Mucosa of gallbladder (tissue), 1 donor: Measurements from ENCODE around the gene TBATA. TPM values are rescaled to one million over a fixed set of nuclear protein-coding genes. Genes with fewer than 3 reads are reported as not detected.
A peak's percentile ranks its signal among the peaks of the same experiment; 100 is the strongest.
"Not testable (repeated sequence)": the region's sequence is repeated elsewhere in the genome, so short reads cannot be mapped to it uniquely, and the experiment has no call there.

Experiments
- DNase-seq: peaks from one replicate; pipeline ENCODE4 v3.0.0-alpha.2; 2020; ENCODE audit warnings: low spot score
- total RNA-seq: library from RNA; stranded (reverse); gene quantifications from one replicate; pipeline ENCODE4 v1.2.1, GENCODE V29; 2021
- donor health status: DM: no; HTN: no; CAD: no.

The TBATA gene
- total RNA-seq, 1 donor from 2014 or later = not detected

DNA sequence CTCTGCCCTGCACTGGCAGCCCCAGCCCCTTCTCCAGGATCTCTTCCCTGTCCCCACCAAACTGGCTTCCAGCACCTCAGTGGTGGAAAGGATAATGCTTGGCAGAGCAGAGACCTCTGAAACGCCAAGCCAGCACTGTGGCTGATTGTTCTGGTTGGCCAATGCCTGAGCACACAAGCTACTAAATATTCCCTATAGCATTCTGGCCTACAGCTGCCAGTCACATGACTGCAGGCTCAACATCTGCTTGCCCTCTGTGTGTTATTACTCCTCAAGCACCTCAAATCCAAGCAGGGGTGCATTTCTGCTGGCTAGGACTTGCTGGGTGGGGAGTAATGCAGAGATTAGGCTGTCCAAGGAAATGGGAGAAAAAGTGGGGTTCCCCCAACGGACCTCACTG is 6.1 kb downstream of the TBATA start:
- DNase-seq = no peak

DNA sequence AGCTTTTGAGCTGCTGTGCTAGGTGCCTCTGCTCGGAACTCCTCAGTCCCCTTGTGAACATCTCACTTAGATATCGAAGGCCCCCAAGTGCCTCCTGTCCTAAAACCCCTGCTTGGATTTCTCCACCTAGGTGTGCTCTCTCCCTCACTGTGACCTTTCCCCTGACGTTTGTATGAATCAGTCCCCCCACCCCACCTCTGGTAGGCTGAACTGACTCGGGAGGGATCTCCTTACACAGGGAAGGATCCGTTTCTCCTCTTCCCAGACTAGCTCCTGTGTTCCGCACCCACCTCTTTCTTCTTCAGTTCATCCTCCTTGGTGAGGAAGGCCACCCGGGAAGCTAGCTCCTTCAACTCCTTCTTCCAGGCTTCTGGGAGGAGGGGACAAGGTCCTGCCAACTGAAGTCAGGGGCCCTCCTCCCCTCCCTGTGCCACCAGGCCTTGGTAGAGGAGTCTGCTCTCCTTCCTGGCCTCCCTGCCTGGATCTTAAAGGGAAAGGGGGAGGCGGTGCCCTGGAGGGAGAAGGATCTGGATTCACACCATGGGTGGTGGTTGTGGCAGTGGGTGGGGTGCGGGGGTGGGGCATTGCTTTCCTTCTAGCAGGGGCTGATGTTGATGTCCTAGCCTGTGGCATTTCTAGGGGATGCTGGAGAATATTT is 6.8 kb downstream of the TBATA start:
- no peak for DNase-seq

GRCh38 chr10:70777063-70777875 is 7.9 kb downstream of the TBATA start:
- DNase-seq = no peak

- DNase-seq = no peak
Observed at GRCh38 chr10:70776455-70777005, 8.6 kb downstream of the TBATA start.

GRCh38 chr10:70775679-70776454 is 9.3 kb downstream of the TBATA start:
- DNase-seq = no peak

DNA sequence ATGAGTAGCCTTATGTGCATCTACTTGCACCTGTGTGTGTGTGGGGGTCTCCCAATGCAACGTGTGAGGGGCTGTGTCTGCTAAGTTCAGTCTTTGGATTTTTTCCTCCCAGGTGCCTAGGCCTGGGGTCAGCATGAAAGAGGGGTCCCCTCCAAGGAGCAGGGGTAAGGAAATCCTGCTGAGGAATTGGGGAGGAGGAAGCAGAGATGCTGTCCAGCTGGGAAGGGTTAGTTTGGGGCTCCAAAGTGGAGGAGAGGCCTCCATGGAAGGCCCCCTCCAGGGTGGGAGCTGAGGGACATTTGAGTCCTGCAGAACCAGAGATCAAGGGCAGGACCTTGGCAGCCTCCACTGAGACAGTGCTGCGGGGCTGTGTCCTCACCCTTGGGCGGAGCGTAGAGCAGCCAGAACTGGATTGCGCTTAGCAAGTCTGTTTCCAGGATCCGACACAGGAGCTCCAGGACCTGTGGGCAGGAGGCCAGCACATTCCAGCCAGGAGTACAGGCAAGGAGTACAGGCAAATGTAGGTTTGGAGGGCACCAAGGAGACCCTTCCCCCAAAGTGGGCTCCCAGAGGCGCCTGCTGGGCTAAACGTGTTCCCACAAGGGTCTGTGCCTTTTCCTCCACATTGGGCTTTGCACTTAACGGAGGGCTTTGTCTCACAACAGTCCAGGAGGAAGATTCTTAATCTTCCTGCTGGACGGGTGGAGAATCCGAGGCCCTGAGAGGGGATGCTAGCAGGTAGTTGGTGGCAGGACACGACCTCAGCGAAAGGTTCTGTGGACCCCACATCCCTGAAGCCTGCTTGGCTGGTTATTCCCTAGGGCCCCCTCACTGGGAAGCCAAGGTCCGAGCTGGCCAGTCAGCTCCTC is 10.1 kb downstream of the TBATA start:
- DNase-seq = peak; percentile 42

DNA sequence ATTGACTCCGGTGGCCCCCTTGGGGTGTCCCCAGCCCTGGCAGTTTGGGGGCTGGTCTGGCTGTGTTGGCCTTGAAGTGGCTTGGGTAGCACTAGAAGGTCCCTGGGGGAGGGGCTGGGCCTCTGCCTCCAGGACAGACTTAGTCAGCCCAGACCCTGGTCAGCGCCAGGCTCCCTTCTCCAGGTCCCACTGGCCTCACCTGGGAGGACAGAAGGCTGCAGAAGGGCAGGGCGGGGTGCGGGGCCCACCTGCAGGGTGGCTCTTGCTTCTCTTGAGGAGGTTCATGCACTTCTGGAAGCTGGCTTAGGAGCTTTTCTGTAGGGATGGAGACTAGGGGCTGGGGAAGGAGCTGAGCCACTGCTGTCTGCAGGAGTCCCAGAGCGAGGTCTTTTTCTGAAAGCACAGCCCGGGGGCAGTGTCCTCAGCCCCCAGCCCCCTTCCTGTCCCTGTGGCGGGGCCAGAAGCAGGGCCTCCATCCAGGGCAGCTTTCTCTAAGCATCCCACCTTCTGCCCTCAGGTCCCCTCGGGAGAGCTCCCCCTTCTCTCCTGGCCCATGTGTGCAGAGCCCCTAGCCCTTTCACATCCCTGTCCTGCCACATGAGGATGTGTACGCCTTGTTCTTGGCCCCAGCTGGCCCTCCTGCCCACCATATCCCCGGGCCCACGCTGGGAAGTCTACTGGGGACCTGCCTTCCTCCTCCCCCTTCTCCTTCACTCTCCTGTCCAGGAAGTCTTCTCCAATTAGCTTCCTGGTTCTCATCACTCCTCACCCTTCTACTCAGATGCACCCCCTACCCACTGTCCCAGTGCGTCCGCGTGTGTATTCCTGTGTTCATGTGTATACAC is 11.0 kb downstream of the TBATA start:
- DNase-seq = no peak

- no peak for DNase-seq
Observed at GRCh38 chr10:70773461-70773860, 11.7 kb downstream of the TBATA start.

DNA sequence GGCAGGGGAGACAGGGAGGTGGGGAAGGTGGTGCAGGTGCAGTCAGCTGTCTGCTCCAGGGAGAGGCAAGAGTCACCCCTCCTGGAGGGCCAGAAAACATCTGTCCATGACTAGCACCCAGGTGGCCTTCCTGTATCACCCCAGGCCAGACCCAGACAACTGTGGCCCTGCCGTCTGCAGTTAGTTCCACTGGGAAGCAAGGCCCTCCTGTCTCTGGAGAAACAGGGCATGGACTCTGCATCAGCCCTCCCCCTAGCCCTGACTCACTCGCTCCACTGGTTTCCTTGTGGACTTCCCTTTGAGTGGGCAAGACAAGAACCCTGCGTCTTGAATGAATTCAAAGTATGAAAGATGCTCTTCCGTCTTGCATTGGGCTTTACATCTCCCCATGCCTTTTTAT is 12.6 kb downstream of the TBATA start:
- DNase-seq = no peak

DNA sequence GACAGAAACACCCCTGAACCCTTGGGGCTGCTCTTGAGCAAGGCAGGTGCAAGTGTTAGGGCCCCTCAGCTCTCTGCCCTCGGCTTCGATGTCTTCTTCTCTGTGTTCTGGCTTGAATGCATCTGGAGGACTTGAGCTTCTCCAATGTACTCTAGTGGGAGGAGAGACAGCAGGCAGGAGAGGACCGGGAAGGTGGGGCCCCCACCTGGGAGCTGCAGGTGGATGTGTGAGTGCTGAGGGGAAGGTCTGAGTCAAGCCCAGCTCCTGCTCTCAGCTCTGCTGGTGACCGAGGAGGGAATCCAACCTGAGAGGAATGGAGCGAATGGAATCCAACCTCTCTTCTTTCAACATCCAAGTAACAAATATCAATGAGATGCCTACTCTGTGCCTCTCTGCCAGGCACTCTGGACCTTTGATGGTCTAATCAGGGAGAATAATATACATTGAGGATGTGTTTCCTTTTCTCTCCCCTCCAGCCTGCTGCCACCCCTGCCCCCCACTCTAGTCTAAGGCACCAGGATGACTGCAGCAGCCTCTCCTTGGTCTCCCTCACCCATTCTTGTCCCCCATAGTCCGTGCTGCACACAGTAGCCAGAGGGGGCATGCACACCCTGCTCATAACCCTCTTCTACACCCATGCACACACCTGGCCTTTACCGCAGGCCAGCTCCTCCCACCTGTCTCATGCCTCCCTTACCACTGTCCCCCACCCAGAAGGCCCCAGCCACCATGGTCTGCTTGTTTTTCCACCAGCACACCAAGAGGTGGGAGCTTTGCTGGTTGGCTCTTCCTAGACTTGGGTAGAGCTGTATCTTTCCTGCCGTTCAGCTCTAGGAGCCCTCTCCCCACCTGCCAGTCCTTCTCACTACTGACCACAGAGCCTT is 13.6 kb downstream of the TBATA start:
- no peak for DNase-seq

GRCh38 chr10:70770516-70770915 is 14.7 kb downstream of the TBATA start:
- not testable (repeated sequence) for DNase-seq

GRCh38 chr10:70770001-70770400 is 15.2 kb downstream of the TBATA start:
- no peak for DNase-seq

DNA sequence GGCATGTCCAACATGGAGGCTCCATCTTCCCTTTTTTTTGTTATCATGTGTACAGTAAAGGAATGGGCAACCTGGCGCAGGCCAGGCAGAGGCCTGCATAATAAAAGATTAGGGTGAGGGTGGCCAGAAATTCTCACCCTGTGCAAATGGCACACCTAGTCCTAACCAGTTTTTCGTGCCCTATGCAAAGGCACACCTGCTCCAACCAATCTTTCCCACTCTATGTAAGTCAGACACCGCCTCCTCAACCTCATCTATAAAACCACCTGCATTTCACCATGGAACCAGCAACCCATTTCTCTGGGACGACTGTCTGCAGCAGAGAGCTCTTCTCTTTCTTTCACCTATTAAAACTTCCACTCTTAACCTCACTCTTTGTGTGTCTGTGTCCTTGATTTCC is 16.1 kb downstream of the TBATA start:
- no peak for DNase-seq

DNA sequence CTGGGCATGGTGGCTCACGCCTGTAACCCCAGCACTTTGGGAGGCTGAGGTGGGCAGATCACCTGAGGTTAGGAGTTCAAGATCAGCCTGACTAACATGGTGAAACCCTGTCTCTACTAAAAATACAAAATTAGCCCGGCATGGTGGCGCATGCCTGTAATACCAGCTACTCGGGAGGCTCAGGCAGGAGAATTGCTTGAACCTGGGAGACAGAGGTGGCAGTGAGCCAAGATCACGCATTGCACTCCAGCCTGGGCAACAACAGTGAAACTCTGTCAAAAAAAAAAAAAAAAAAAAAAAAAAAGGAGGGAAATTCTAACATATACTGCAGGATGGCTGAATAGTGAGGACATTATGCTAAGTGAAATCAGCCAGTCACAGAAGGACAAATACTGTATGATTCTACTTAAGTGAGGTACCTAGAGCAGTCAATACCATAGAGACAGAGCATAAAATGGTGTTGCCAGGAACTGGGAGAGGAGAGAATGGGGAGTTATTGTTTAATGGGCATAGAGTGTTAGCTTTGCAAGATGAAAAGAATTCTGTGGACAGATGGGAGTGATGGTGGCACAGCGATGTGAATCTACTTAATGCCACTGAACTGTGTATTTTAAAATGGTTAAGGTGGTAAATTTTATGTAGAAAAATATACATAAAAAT is 17.0 kb downstream of the TBATA start:
- not testable (repeated sequence) for DNase-seq

DNA sequence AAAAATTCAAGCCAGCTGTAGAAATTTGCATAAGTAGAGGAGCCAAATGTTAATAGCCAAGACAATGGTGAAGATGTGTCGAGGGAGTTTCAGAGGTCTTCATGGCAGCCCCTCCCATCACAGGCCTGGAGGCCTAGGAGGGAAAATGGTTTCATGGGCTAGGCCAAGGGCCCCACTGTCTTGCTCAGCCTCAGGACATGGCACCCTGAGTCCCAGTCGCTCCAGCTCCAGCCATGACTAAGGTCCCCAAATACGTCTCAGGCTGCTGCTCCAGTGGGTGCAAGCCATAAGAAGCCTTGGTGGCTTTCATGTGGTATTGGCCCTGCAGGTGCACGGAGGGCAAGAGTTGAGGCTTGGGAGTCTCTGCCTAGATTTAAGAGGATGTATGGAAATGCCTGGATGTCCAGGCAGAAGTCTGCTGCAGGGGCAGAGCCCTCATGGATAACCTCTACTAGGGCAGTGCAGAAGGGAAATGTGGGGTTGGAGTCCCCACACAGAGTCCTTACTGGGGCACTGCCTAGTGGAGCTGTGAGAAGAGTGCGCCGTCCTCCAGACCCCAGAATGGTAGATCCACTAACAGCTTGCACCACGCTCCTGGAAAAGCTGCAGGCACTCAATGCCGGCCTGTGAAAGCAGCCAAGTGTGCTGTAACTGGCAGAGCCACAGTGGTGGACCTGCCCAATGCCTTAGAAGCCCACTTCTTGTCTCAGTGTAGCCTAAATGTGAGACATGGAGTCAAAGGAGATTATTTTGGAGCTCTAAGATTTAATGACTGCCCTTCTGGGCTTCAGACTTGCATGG is 19.2 kb downstream of the TBATA start:
- no peak for DNase-seq

GRCh38 chr10:70763567-70763966 is 21.6 kb downstream of the TBATA start:
- DNase-seq = no peak

GRCh38 chr10:70762441-70763175 is 22.6 kb downstream of the TBATA start:
- DNase-seq = no peak
